Ishikawa (cell line): ENCODE measurements around the gene CTNND2.

Experiments
- CREB1 ChIP-seq: IDR thresholded peaks from 2 replicates; pipeline ENCODE4 v1.6.1; 2012; ENCODE audit warnings: low read depth
- EGR1 ChIP-seq: IDR thresholded peaks from 2 replicates; pipeline ENCODE4 v1.6.1; 2012
- EP300 ChIP-seq: IDR thresholded peaks from 2 replicates; pipeline ENCODE4 v1.6.1; 2012; ENCODE audit warnings: borderline replicate concordance
- MAX ChIP-seq: IDR thresholded peaks from 2 replicates; pipeline ENCODE4 v1.6.1; 2012
- REST ChIP-seq: IDR thresholded peaks from 2 replicates; pipeline ENCODE4 v1.6.1; 2012; ENCODE audit warnings: low read depth, mild to moderate bottlenecking
- TAF1 ChIP-seq: IDR thresholded peaks from 2 replicates; pipeline ENCODE4 v1.6.1; 2012; ENCODE audit warnings: low read depth, mild to moderate bottlenecking
- TCF12 ChIP-seq: IDR thresholded peaks from 2 replicates; pipeline ENCODE4 v1.6.1; 2012; ENCODE audit warnings: low read depth
- TEAD4 ChIP-seq: IDR thresholded peaks from 2 replicates; pipeline ENCODE4 v1.6.1; 2012
- YY1 ChIP-seq: IDR thresholded peaks from 2 replicates; pipeline ENCODE4 v1.6.1; 2012; ENCODE audit warnings: low read depth

- TF ChIP-seq TAF1 (no peak), EGR1 (no peak), TEAD4 (no peak), EP300 (no peak), MAX (no peak), YY1 (no peak), CREB1 (no peak), REST (no peak), TCF12 (no peak)
Measured at GRCh38 chr5:11449966-11450365, 454.3 kb downstream of the CTNND2 start.
